Measurements from ENCODE around the gene DIP2C. TPM values are rescaled to one million over a fixed set of nuclear protein-coding genes. Genes with fewer than 3 reads are reported as not detected.
"Not testable (repeated sequence)": the region's sequence is repeated elsewhere in the genome, so short reads cannot be mapped to it uniquely, and the experiment has no call there.

The DIP2C gene
- total RNA-seq, 2 experiments from 2014 or later = 1.6 to 1.7 TPM

GRCh38 chr10:716821-717220 lies 27.4 kb upstream of the DIP2C start:
- Mint-ChIP-seq H3K4me1 (no peaks in the 10 kb centered on the region), H3K4me3 (no peak overlapping the region), H3K27ac (no peak overlapping the region), H3K9me3 (peaks cover 9% of the 10 kb centered on the region), H3K27me3 (peaks cover 5% of the 10 kb centered on the region), H3K36me3 (no peaks in the 10 kb centered on the region)
- POLR2A ChIA-PET = no interaction called here
- DNase-seq (no peak), ATAC-seq (ENCODE audit: low read depth) (no peak)

DNA sequence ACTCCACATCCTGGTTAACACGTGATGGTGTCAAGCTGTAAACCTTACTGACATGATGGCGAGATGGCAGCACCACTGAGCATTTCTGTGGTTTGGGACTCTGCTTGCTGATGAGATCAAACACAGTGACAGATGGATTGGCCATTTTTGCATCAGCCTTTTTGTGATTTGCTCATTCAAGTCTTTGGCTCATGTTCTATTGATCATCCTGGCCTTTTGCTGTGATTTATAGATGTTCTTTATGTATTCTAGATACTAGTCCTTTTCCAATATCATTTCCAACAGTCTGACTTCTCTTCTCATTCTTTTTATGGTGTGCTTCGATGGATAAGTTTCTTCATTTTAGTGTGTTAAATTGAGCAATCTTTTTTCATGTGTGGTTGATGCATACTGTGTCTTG lies 24.7 kb upstream of the DIP2C start:
- Mint-ChIP-seq H3K27ac (no peak overlapping the region), H3K9me3 (peaks cover 10% of the 10 kb centered on the region), H3K4me3 (no peak overlapping the region), H3K36me3 (no peaks in the 10 kb centered on the region), H3K27me3 (peaks cover 17% of the 10 kb centered on the region), H3K4me1 (no peaks in the 10 kb centered on the region)
- POLR2A ChIA-PET = no interaction called here
- ATAC-seq (ENCODE audit: low read depth) (no peak), DNase-seq (no peak)

DNA sequence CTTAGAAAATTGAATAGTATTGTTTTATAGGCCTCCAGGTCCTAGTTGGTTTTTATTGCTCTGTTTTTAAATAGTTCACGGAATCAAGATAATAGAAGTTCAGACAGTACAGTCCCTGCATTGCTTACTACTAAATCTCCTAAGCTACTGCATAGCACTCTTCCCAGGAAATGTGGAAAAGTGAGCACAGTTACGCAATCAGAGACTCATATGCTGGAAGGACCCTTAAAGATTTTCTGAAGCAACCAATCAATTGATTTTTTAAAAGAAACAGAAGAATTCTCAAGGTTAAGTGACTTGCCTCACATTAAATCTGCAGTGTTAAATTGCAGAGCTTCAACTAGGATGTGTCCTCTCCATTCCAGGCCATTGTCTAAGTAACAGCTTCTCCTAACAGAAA lies 23.1 kb upstream of the DIP2C start:
- ATAC-seq (ENCODE audit: low read depth) (no peak), DNase-seq (no peak)
- Mint-ChIP-seq H3K36me3 (no peaks in the 10 kb centered on the region), H3K4me1 (no peaks in the 10 kb centered on the region), H3K9me3 (peaks cover 10% of the 10 kb centered on the region), H3K4me3 (no peak overlapping the region), H3K27me3 (peaks cover 20% of the 10 kb centered on the region), H3K27ac (no peak overlapping the region)
- POLR2A ChIA-PET = no interaction called here

- POLR2A ChIA-PET = no interaction called here
- no peak for DNase-seq
Observed at GRCh38 chr10:712089-712488, 22.6 kb upstream of the DIP2C start.

GRCh38 chr10:707861-708260 lies 18.4 kb upstream of the DIP2C start:
- Mint-ChIP-seq H3K36me3 (no peaks in the 10 kb centered on the region), H3K9me3 (peaks cover 2% of the 10 kb centered on the region), H3K4me3 (no peak overlapping the region), H3K27ac (no peak overlapping the region), H3K4me1 (no peaks in the 10 kb centered on the region), H3K27me3 (peaks cover 31% of the 10 kb centered on the region)
- POLR2A ChIA-PET = no interaction called here
- DNase-seq = no peak
- no peak for ATAC-seq (ENCODE audit: low read depth)

More at GRCh38 chr10:712089-712488, 22.6 kb upstream of the DIP2C start:
- Mint-ChIP-seq H3K9me3 (peaks cover 10% of the 10 kb centered on the region), H3K27ac (no peak overlapping the region), H3K4me1 (no peaks in the 10 kb centered on the region), H3K4me3 (no peak overlapping the region), H3K36me3 (no peaks in the 10 kb centered on the region), H3K27me3 (peaks cover 21% of the 10 kb centered on the region)
- no peak for ATAC-seq (ENCODE audit: low read depth)

- no peaks in the 10 kb centered on the region for H3K4me1 Mint-ChIP-seq
- no peak overlapping the region for H3K4me3 Mint-ChIP-seq
- H3K27ac Mint-ChIP-seq = no peak overlapping the region
- DNase-seq (no peak), ATAC-seq (ENCODE audit: low read depth) (no peak)
- H3K9me3 Mint-ChIP-seq = peaks cover 3% of the 10 kb centered on the region
- H3K27me3 Mint-ChIP-seq = peaks cover 35% of the 10 kb centered on the region
- POLR2A ChIA-PET = no interaction called here
- H3K36me3 Mint-ChIP-seq = no peaks in the 10 kb centered on the region
Observed at GRCh38 chr10:707456-707855, 18.0 kb upstream of the DIP2C start.

- no peak overlapping the region for H3K27ac Mint-ChIP-seq
- no peak for ATAC-seq (ENCODE audit: low read depth)
- no peak for DNase-seq
- H3K4me3 Mint-ChIP-seq = no peak overlapping the region
- no peaks in the 10 kb centered on the region for H3K4me1 Mint-ChIP-seq
- H3K36me3 Mint-ChIP-seq = no peaks in the 10 kb centered on the region
- POLR2A ChIA-PET = no interaction called here
- peaks cover 26% of the 10 kb centered on the region for H3K27me3 Mint-ChIP-seq
- H3K9me3 Mint-ChIP-seq = peaks cover 2% of the 10 kb centered on the region
Observed at GRCh38 chr10:703118-703517, 13.7 kb upstream of the DIP2C start.

DNA sequence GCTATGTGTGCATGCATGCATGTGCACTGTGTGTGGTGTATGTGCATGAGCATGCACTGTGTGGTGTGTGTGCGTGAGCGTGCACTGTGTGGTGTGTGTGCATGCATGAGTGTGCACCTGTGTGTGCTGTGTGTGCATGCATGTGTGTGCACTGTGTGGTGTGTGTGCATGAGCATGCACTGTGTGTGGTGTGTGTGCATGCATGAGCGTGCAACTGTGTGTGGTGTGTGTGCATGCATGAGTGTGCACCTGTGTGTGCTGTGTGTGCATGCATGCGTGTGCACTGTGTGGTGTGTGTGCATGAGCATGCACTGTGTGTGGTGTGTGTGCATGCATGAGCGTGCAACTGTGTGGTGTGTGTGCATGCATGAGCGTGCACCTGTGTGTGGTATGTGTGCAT lies 10.7 kb upstream of the DIP2C start:
- ATAC-seq (ENCODE audit: low read depth); POLR2A ChIA-PET; H3K4me3 Mint-ChIP-seq; H3K27ac Mint-ChIP-seq; H3K36me3 Mint-ChIP-seq; H3K4me1 Mint-ChIP-seq; DNase-seq; H3K9me3 Mint-ChIP-seq: not testable (repeated sequence)
- peaks cover 22% of the 10 kb centered on the region for H3K27me3 Mint-ChIP-seq

GRCh38 chr10:697097-697875 lies 7.8 kb upstream of the DIP2C start:
- ATAC-seq (ENCODE audit: low read depth) (no peak), DNase-seq (no peak)
- Mint-ChIP-seq H3K27ac (no peak overlapping the region), H3K9me3 (no peaks in the 10 kb centered on the region), H3K4me3 (no peak overlapping the region), H3K36me3 (no peaks in the 10 kb centered on the region), H3K4me1 (peaks cover 2% of the 10 kb centered on the region), H3K27me3 (peaks cover 17% of the 10 kb centered on the region)
- POLR2A ChIA-PET = no interaction called here

DNA sequence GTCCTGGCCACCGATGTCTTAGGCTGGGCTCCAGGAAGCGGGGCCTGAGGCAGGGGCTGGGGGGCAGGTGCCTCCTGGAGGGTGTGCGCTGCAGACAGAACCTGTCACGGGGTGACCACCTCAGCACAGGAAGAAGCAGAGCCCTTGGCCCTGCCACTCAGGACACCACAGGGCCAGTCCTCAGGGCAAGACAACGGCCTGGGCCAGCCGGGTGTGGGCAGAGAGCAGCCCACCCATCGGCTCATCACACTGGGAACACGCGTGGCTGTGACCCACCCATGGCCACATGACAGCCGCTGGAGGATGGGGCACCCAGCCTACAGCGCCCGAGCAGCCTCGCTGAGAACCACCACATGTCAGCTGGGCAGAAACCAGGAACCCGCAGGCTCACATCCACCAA lies 5.9 kb upstream of the DIP2C start:
- no peaks in the 10 kb centered on the region for H3K36me3 Mint-ChIP-seq
- H3K4me1 Mint-ChIP-seq = peaks cover 2% of the 10 kb centered on the region
- peaks cover 28% of the 10 kb centered on the region for H3K27me3 Mint-ChIP-seq
- POLR2A ChIA-PET = no interaction called here
- H3K4me3 Mint-ChIP-seq = no peak overlapping the region
- ATAC-seq (ENCODE audit: low read depth) (no peak), DNase-seq (no peak)
- no peak overlapping the region for H3K27ac Mint-ChIP-seq
- no peaks in the 10 kb centered on the region for H3K9me3 Mint-ChIP-seq

- Mint-ChIP-seq H3K4me1 (peaks cover 3% of the 10 kb centered on the region), H3K27me3 (peaks cover 33% of the 10 kb centered on the region), H3K36me3 (no peaks in the 10 kb centered on the region), H3K4me3 (no peak overlapping the region), H3K27ac (no peak overlapping the region), H3K9me3 (no peaks in the 10 kb centered on the region)
- DNase-seq (no peak), ATAC-seq (ENCODE audit: low read depth) (no peak)
- POLR2A ChIA-PET = no interaction called here
Observed at GRCh38 chr10:693506-693905, 4.0 kb upstream of the DIP2C start.

DNA sequence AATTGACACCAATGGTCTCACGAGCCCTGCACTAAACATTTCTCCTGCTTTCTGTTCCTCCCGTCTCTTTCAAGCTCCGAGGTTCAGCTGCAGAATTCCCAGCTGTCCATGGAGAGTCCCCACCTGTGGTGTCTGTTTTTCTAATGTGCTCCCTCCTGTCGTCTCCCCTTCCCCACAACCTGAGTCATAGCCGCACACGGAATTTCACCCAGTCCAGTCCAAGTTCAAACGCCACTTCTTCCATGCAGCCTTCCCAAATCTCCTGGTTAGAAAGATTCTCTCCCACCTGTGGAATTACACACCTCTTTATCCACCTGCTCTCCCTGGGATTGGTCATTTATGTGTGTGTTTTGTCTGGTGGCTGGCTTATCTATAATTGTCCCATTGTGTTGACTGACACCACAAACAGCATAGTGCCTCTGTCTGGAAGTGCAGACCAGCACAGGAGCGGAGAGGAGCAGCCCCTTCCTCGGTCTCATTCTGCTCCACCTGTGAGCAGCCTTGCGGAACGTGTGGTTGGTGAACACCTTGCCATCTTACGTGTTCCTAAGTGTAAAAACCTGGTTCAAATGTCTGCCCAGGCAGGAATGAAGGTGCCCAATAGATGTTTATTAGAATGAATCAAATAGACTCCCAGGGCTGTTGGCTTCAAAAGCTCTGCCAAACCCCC lies 3.3 kb upstream of the DIP2C start:
- no peak for ATAC-seq (ENCODE audit: low read depth)
- H3K27ac Mint-ChIP-seq = no peak overlapping the region
- peaks cover 40% of the 10 kb centered on the region for H3K27me3 Mint-ChIP-seq
- DNase-seq = no peak
- POLR2A ChIA-PET = no interaction called here
- H3K4me3 Mint-ChIP-seq = no peak overlapping the region
- no peaks in the 10 kb centered on the region for H3K36me3 Mint-ChIP-seq
- H3K9me3 Mint-ChIP-seq = no peaks in the 10 kb centered on the region
- peaks cover 3% of the 10 kb centered on the region for H3K4me1 Mint-ChIP-seq

- ATAC-seq (ENCODE audit: low read depth) (no peak), DNase-seq (no peak)
- H3K4me3 Mint-ChIP-seq = peak overlapping the region; percentile 30
- H3K9me3 Mint-ChIP-seq = no peaks in the 10 kb centered on the region
- POLR2A ChIA-PET = no interaction called here
- H3K4me1 Mint-ChIP-seq = peaks cover 3% of the 10 kb centered on the region
- peaks cover 44% of the 10 kb centered on the region for H3K27me3 Mint-ChIP-seq
- H3K36me3 Mint-ChIP-seq = no peaks in the 10 kb centered on the region
- H3K27ac Mint-ChIP-seq = peak overlapping the region; percentile 8
Observed at GRCh38 chr10:691216-691615, 1.7 kb upstream of the DIP2C start.

GRCh38 chr10:690372-691161 lies 1.1 kb upstream of the DIP2C start:
- Mint-ChIP-seq H3K36me3 (no peaks in the 10 kb centered on the region), H3K9me3 (no peaks in the 10 kb centered on the region), H3K27ac (peak overlapping the region; percentile 8), H3K4me3 (peak overlapping the region; percentile 46), H3K4me1 (peaks cover 3% of the 10 kb centered on the region), H3K27me3 (peaks cover 42% of the 10 kb centered on the region)
- DNase-seq = no peak
- no peak for ATAC-seq (ENCODE audit: low read depth)
- POLR2A ChIA-PET = no interaction called here

Data from activated naive CD8-positive, alpha-beta T cell treated with anti-CD3 and anti-CD28 coated beads, Interleukin-2, amount 10 ng/mL, durations not matched to agents 7 days and 5 days (primary cell).